ENCODE data around the gene ARHGAP40. TPM values are rescaled to one million over a fixed set of nuclear protein-coding genes. Genes with fewer than 3 reads are reported as not detected.

Gene ARHGAP40
- total and polyA plus RNA-seq, 2 of the 13 experiments (the other 11 are each of a cell fraction or from before 2014, with no cell fraction given), result 0.75 to 2.1 TPM

DNA sequence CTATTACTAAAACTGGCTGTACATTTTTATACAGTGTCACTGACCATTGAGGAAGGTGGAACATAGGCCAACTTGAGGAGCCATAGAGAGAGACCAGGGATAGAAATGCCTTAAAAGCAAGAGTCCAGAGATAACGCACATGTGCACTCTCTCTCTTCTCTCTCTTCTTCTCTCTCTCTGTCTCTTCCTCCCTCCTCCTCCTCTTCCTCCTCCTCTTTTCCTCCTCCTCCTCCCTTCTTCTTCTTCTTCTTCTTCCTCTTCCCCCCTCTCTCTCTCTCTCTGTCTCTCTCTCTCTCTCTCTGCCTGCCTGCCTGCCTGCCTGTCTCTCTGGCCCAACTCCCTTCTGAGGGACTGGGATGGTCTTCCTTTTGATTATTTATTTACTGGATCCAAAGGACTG lies 36.9 kb upstream of the ARHGAP40 start:
- intact Hi-C loops (cut with micrococcal nuclease; ENCODE audit: unreplicated experiment) (no loop called here), in situ Hi-C loops (cut with HindIII; ENCODE audit: extremely low pct_ligation_motif_present, low pct_unique_long_range_greater_than_20kb) (no loop called here)
- no peak for DNase-seq (ENCODE audit: low spot score)
- no peak for ATAC-seq
- Histone ChIP-seq H3K27me3 (ENCODE audit: control insufficient read depth in 1 of 2, insufficient read depth in 2 of 2, low read length in 2 of 2) (no peaks in the 10 kb centered on the region), H3K9ac (ENCODE audit: insufficient read depth, low read depth, low read length) (no peak overlapping the region), H3K9me3 (ENCODE audit: low read length) (no peaks in the 10 kb centered on the region), H3K4me1 (ENCODE audit: insufficient read depth, low read length) (peaks cover 7% of the 10 kb centered on the region; the same call in 1 of the 2 replicates), H3K4me2 (ENCODE audit: low read depth, low read length) (no peak overlapping the region), H2AFZ (ENCODE audit: low read length) (no peak overlapping the region), H3K4me3 (replicated peaks in 1 of 3; ENCODE audit: insufficient read depth in 1 of 3, low read depth in 2 of 3, low read length in 3 of 3) (no peak overlapping the region), H3K27ac (ENCODE audit: extremely low read length, insufficient read depth, low read length) (no peak overlapping the region), H4K20me1 (ENCODE audit: insufficient read depth, low read length) (no peaks in the 10 kb centered on the region), H3K36me3 (replicated peaks in 1 of 2; ENCODE audit: control insufficient read depth in 1 of 2, insufficient read depth in 2 of 2, low read length in 2 of 2) (peaks cover 24 to 66% of the 10 kb centered on the region in 2 experiments), H3K79me2 (ENCODE audit: insufficient read depth, low read length) (no peaks in the 10 kb centered on the region)
- ChIA-PET CTCF (ENCODE audit: low intra/inter-chr PET ratio, low total read pairs) (no interaction called here), POLR2A (no interaction called here)
- no peak for TF ChIP-seq ZNF569 (CRISPR knock-in tag; IDR thresholded peaks at IDR 0.05; ENCODE audit: borderline replicate concordance)
- no peak for TF ChIP-seq SMAD3 (CRISPR knock-in tag; IDR thresholded peaks at IDR 0.05)
- TF ChIP-seq ZNF33A (CRISPR knock-in tag; IDR thresholded peaks at IDR 0.05; ENCODE audit: borderline replicate concordance), result no peak
- no peak for TF ChIP-seq U2AF1 (optimal IDR thresholded peaks at IDR 0.05; ENCODE audit: low read depth, low read length)
- no peak for FAIRE-seq
- 98% methylated on average over 1 of the region's 1 CpG for WGBS (ENCODE audit: low lambda C conversion rate)
- no TSS peak for BruUV-seq (replicated peaks)

DNA sequence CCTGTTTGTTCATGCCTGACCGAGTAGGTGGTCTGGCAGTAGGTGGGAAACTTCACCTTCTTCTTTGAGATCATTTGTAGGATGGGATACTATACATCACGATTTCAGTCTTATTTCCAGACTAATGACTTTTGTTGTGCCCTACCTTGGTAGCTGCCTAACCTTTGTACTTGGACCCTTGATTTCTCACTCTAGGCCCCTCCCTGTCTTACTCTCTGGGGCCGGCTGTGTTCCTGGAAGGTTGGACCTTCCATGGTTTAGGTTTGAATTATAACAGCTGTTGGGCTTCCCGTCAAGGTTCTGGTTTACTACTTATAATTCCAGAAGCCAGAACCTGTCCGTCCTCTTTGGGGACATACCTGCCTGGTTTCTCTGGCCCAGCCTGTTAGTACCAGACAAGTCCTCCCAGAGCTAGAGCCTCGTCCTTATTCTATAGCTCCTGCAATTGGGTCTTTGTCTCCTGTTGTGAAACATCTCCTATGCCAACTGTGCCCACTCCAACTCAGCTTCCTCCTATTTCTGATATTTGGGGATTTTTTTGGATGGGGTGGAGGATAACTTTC lies 35.5 kb upstream of the ARHGAP40 start:
- in situ Hi-C loops (cut with HindIII; ENCODE audit: extremely low pct_ligation_motif_present, low pct_unique_long_range_greater_than_20kb) (no loop called here), intact Hi-C loops (cut with micrococcal nuclease; ENCODE audit: unreplicated experiment) (loop anchor here (2.0 kb wide), 1 partner anchor 13 kb away; no protein-coding TSS in a partner anchor)
- H3K4me1 ChIP-seq (ENCODE audit: insufficient read depth, low read length), result peaks cover 7% of the 10 kb centered on the region; the same call in 1 of the 2 replicates
- no peak overlapping the region for H3K4me2 ChIP-seq (ENCODE audit: low read depth, low read length)
- CTCF ChIA-PET (ENCODE audit: low intra/inter-chr PET ratio, low total read pairs), result no interaction called here
- FAIRE-seq (no peak), DNase-seq (ENCODE audit: low spot score) (no peak), ATAC-seq (no peak)
- H2AFZ ChIP-seq (ENCODE audit: low read length), result no peak overlapping the region
- H3K27ac ChIP-seq (ENCODE audit: extremely low read length, insufficient read depth, low read length), result no peak overlapping the region
- H4K20me1 ChIP-seq (ENCODE audit: insufficient read depth, low read length), result no peaks in the 10 kb centered on the region
- no peaks in the 10 kb centered on the region for H3K9me3 ChIP-seq (ENCODE audit: low read length)
- no peaks in the 10 kb centered on the region for H3K79me2 ChIP-seq (ENCODE audit: insufficient read depth, low read length)
- no peak overlapping the region for H3K9ac ChIP-seq (ENCODE audit: insufficient read depth, low read depth, low read length)
- BruUV-seq (replicated peaks), result no TSS peak
- 93% methylated on average over 6 of the region's 6 CpGs for WGBS (ENCODE audit: low lambda C conversion rate)
- no peaks in the 10 kb centered on the region for H3K27me3 ChIP-seq (ENCODE audit: control insufficient read depth in 1 of 2, insufficient read depth in 2 of 2, low read length in 2 of 2)
- H3K36me3 ChIP-seq (replicated peaks in 1 of 2; ENCODE audit: control insufficient read depth in 1 of 2, insufficient read depth in 2 of 2, low read length in 2 of 2), result peaks cover 27 to 65% of the 10 kb centered on the region in 2 experiments
- POLR2A ChIA-PET, result no interaction called here
- no peak overlapping the region for H3K4me3 ChIP-seq (replicated peaks in 1 of 3; ENCODE audit: insufficient read depth in 1 of 3, low read depth in 2 of 3, low read length in 3 of 3)
- TF ChIP-seq U2AF1 (optimal IDR thresholded peaks at IDR 0.05; ENCODE audit: low read depth, low read length) (no peak), ZNF350 (CRISPR knock-in tag; IDR thresholded peaks at IDR 0.05; ENCODE audit: borderline replicate concordance, low read depth) (no peak), HOXA7 (CRISPR knock-in tag; IDR thresholded peaks at IDR 0.05) (no peak), MEF2D (CRISPR knock-in tag; IDR thresholded peaks at IDR 0.05) (no peak), ZNF24 (IDR thresholded peaks at IDR 0.05) (no peak), ZNF850 (CRISPR knock-in tag; conservative IDR thresholded peaks at IDR 0.05) (no peak), ISL2 (CRISPR knock-in tag; IDR thresholded peaks at IDR 0.05) (no peak), ATAD3A (CRISPR knock-in tag; IDR thresholded peaks at IDR 0.05) (no peak), ARNTL (CRISPR knock-in tag; IDR thresholded peaks at IDR 0.05) (no peak)
- TF ChIP-seq, protein P1, sequence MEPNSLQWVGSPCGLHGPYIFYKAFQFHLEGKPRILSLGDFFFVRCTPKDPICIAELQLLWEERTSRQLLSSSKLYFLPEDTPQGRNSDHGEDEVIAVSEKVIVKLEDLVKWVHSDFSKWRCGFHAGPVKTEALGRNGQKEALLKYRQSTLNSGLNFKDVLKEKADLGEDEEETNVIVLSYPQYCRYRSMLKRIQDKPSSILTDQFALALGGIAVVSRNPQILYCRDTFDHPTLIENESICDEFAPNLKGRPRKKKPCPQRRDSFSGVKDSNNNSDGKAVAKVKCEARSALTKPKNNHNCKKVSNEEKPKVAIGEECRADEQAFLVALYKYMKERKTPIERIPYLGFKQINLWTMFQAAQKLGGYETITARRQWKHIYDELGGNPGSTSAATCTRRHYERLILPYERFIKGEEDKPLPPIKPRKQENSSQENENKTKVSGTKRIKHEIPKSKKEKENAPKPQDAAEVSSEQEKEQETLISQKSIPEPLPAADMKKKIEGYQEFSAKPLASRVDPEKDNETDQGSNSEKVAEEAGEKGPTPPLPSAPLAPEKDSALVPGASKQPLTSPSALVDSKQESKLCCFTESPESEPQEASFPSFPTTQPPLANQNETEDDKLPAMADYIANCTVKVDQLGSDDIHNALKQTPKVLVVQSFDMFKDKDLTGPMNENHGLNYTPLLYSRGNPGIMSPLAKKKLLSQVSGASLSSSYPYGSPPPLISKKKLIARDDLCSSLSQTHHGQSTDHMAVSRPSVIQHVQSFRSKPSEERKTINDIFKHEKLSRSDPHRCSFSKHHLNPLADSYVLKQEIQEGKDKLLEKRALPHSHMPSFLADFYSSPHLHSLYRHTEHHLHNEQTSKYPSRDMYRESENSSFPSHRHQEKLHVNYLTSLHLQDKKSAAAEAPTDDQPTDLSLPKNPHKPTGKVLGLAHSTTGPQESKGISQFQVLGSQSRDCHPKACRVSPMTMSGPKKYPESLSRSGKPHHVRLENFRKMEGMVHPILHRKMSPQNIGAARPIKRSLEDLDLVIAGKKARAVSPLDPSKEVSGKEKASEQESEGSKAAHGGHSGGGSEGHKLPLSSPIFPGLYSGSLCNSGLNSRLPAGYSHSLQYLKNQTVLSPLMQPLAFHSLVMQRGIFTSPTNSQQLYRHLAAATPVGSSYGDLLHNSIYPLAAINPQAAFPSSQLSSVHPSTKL (CRISPR knock-in tag; IDR thresholded peaks at IDR 0.05), result no peak
- TF ChIP-seq, protein P2, sequence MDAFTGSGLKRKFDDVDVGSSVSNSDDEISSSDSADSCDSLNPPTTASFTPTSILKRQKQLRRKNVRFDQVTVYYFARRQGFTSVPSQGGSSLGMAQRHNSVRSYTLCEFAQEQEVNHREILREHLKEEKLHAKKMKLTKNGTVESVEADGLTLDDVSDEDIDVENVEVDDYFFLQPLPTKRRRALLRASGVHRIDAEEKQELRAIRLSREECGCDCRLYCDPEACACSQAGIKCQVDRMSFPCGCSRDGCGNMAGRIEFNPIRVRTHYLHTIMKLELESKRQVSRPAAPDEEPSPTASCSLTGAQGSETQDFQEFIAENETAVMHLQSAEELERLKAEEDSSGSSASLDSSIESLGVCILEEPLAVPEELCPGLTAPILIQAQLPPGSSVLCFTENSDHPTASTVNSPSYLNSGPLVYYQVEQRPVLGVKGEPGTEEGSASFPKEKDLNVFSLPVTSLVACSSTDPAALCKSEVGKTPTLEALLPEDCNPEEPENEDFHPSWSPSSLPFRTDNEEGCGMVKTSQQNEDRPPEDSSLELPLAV (CRISPR knock-in tag; conservative IDR thresholded peaks at IDR 0.05; ENCODE audit: low read depth), result no peak
